HG03139 (cell line): ENCODE results near the gene STARD3.

Experiments used
- ATAC-seq: cut with Tn5 transposase; IDR thresholded peaks from one replicate; pipeline ENCODE4 v1.9.1; 2021; ENCODE audit not compliant: unreplicated experiment

The STARD3 gene

DNA sequence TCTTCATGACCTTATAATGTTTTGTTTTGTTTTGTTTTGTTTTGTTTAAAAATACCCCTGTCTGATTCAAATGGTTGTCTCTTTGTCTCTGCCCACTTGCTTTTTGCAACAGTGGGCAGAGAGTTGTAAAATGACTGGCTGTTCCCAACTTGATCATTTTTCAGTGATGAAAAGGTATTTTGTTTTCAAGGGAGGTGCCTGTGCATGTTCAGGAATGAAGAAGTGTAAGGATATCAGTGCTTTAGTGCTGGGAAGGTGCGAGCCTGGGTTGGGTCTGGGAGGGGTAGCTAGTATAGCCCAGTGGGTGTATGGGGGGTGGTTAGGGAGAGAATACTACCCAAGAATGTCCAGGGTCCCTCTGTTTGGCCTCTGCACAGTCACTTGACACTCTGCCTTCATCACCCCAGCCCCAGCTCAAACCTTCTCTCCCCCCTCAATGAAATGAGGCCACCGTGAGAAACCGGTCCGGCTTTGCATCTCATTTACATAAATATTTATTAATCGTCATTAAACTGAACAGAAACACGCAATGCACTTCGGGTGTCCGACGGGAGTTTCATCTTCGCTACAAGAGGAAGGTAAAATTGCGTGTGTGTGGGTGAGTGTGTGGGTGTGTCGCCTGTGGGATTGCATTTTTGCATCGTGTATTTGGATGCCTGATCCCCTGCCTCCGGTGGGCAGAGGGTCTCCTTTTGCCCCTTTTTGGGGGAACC is 33.5 kb upstream of the STARD3 start:
- no peak for ATAC-seq

DNA sequence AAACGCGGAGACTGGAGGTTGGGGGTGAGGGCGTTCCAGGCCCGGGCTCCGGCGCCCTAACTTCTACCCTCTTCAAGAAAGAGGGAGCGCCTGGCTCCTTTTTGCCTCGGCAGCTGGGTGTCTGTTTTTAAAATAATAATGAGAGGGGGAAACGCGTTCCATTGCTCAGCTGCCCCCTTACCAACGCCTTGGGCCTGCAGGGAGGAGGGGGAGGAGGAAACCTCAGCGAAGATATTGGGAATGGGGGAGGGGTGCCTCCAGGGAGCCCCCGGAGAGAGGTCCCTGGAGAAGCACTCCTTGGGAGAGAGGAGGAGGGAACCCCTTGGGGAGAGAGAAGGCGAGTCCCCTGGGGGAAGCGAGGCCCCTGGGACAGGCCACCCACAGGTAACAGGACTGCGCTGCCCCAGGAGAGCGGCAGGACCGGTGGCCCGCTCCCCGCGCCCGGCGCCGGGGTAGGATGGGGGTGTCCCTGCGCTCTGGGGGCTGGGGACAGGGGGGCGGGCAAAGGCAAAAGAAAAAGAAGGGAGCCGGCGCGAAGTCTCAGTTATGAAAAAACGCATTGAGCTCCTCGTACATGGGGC is 31.9 kb upstream of the STARD3 start:
- ATAC-seq, result no peak

DNA sequence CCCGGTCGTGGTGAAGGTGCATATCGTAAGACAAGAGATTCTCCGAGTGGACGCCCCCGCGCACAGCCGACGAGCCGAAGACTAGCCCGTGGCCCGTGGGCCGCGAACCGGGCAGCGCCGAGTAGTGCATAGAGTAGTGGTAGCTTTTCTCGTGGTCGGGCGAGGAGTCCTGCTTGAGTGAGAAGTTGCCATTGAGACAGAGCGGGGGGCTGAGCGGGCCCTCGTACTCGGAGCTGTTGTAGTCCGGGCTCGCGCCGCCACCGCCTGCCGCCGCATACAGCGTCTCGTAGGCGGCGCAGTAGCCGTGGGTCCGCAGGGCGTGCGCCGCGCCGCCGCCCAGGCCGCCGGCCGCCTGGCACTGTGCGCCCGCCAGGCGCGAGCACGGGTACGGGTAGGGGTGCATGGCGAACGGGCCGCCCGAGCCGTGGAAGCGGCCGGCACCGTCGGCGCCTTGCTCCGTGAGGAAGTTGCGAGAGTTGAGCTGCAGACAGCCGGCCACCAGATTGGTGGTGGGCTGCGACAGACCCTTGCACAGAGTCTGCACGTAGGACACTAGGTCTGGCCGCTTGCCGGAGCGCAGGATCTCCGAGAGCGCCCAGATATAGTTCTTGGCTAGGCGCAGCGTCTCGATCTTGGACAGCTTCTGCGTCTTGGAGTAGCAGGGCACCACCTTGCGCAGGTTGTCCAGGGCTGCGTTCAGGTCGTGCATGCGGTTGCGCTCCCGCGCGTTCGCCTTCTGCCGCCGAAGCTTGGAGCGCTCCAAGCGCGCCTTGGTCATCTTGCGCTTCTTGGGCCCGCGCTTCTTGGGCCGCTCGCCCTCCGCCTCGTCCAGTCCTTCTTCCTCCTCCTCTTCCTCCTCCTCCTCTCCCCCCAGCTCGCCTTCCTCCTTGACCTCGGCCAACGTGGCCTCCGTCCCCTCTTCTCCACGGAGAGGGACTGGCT is 31.2 kb upstream of the STARD3 start:
- ATAC-seq, result no peak

DNA sequence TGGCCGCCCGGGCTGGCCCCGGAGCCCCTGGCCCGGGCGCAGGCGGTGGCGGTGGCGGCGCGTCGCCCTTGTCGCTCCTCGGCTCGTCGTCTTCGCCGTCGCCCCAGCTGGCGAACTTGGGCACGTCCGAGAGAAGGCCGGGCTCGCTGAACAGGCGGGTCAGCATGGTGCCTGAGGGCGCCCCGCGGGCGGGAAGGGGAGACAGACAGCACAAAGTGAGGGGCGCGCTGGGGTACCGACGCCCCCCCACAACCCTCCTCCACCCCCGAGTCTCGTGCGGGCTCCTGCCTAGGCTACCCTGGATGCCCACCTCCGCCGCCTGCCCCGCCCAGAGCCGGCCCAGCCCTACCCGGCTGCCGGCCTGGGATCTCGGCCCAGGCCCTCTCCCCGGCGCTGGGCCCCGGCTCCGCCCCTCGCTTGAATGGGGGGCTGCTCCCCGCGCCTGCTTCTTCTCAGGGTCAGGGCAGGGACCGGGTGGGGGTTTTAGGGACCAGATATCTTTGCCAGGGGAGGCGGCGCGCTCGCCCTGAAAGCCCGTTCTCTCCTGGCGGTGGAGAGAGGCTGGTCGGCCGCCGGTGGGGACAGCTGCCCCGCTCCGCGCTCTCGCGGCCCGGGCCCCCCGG is 30.4 kb upstream of the STARD3 start:
- no peak for ATAC-seq

DNA sequence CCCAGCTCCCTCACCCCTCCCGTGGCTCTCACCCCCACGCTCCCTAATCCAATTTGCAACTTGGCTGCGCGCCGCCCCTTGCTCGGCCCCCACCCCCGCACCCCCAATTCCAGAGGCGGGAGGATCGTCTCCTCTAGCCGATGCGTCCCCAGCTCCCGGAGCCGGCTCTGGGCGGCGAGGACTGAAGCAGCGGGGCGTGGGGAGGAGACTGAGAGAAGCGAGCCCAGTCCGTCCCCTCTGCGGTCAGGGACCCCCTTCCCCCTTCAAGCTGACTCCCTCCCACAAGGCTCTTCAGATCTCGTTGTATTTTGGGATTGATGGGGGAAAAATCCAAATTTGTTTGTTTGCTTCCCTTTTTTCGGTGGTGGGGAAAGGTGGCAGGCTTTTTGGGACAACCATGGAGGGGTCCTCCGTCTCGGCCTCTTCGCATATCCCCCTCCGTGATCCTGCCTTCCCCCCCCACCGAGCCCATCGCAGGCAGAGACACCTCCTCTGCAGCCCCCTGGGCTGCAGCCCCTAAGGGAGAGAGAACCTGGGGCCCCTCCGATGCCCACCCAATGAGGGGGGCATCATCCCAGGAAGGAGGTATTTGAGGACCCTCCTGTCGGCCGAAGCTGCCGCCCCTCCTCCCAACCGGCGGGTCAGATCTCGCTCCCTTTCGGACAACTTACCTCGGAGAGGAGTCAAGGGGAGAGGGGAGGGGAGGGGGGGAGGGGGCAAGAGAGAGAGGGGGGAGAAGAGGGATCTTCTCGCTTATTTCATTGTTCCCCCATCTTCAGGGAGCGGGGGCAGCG is 29.7 kb upstream of the STARD3 start:
- no peak for ATAC-seq

DNA sequence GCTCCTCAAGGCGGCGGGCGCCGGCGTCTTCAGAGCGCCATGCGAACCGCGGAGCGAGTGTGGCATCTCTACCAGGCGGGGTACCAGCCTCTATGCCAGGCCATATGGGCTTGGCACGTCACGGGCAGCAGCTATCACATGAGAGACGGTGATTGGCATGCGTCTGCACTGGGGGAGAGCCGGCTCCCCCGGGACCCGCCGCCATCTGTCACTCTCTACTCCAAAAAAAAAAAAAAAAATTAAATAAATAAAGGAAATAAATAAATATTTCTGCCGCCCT is 29.2 kb upstream of the STARD3 start, which contains the start of gene NEUROD2:
Gene NEUROD2 (minus strand): TSS at position 70 of the 280 bp plus-strand sequence. CDS start 1,321 bp downstream, outside the sequence.
- no peak for ATAC-seq

DNA sequence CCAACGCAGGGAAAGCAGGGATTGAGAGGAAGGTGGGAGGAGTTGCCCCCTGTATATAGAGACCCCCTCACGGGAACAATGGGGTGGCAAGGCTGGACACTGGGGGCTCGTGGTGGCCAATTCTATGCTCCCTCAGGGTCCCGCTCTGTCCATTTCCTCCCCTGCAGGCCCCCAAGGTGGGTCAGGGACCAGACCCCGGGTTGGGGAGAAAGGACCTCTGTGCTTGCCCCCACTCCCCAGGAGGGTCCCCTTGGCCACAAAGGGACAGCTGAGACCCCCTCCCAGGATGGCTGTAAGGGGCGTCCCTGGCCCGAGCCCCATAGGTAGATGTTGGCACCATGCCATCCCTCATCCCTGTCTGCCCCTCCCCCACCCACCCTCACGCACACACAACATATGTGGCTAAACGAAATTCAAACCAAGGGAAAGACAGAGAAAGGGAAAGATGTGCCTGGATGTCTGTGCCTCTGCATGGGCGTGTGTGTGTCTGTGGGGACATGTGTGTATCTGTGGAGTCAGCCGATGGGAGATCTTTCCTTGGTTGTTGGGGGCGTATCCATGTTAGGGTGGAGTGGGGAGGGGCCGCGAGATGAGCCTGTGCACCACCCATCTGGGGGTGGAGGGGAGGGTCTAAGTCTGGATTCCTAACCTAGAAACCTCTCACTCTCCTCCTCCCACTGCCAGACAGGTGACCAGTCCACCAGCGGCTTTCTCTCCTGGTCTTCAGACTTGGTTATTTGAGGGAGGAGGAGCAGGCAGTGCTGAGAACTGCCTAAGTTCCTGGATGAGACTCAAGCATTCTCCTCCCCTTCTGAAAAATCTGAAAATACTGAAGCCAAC is 28.6 kb upstream of the STARD3 start:
- no peak for ATAC-seq

DNA sequence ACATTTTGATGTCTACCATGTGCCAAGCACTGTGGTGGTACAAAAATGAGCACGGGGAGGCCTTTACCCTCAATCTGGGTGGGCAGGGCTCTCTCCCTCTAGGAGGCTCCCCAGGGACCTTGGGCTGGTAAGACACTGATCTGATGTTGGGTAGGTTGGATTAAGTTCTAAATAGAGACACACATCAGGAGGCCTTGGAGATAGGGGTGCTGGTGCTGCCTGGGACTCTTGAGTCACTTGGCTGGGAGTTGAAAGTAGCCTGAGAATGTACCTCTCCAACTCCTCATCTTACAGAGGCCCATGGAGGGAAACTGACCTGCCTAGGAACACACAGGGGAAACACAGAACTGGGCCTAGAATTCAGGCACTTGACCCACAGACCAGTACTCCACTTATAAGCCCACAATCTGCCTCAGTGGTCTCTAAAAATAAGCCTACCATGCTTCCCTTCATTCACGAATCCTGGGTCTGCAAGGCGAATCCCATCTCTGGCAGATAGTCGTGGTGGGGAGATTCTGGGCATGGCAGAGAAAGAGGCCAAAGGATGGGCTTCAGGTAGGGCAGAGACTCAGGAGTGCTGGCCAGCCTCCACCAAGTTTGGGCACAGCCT is 27.4 kb upstream of the STARD3 start:
- ATAC-seq, result no peak

DNA sequence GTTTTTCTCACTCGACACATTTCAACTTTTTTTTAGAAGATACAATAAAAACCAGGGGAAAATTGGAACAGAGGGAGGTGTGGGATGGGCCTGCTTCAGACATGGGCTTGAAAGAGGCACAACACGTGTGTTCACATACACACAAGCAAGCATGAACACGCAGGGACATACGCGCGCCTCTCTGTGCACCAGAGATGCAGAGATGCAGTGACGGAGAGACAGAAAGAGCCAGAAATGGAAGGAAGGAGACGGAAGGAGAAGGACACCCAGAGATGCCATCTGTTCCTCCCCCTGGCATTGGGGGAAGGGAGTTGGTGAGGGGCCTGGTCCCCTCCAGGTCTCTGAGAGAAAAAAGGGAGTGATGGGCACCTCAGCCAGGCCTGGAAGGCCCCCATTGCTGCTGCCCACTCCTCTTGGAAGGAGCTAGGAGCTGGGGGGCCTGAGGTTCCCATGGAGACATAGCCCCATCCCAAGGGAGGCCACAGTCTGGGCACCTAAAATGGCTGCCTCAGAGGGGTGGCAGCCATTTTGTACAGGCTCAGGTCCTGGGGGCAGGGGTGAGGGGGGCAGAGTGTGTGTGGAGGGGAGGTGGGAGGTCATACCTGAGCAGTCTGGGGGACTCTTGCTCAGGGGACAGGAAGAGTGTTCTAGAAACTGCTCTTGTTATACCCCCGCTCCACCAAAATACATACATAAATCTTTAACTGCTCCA is 25.4 kb upstream of the STARD3 start:
- ATAC-seq, result no peak

DNA sequence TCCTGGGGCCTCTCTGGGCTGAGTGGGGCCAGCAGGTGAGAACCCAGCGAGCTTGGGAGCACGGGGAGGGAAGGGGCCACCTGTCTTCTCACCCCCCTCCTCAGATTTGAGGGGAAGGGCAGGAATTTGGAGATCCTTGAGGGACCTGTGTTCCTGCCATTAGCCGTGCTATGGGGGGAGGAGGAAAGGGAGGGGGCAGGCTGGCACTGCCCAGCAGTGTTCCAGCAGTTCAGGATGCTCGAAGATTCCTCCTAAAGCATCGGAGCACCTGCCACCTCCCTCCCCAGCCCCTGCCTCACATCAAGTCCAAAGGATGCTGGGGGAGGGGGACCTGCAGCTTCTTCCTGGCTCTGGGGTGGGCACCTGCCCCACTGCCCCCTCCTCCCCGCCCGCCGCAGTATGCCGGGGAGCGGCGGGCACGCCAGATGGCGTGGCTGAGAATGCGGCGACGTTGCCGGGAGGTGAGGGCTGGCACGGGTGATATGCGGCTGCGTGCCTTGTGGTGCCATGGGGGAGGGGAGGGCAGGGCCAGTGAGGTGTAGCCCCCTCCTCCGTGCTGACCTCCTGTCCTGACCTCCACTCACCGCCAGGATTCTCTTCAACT is 24.6 kb upstream of the STARD3 start:
- no peak for ATAC-seq

DNA sequence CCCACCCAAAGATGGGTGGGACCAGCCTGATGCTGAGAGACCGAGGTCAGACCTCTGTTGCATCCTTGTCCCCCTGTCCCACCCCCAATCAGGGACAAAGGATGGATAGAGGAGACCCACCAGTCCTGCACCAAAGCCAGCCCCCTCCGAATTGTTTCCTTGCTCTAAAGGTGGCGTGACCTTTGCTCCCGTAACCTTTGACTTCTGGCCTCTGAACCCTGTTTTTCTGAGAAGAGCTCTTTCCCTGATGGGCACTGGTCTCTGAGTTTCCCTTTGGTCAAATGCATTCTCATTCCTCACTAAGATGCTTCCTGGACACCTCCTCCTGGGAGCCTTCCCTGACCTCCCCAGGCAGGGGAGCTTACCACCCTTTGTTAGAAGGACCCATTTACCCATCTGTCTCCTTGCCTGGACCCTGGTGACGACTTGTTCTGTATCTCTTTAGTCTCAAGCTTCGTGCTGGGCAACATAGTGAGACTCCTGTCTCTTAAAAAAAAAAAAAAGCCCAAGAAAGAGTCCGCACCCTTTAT is 23.9 kb upstream of the STARD3 start:
- ATAC-seq, result no peak

DNA sequence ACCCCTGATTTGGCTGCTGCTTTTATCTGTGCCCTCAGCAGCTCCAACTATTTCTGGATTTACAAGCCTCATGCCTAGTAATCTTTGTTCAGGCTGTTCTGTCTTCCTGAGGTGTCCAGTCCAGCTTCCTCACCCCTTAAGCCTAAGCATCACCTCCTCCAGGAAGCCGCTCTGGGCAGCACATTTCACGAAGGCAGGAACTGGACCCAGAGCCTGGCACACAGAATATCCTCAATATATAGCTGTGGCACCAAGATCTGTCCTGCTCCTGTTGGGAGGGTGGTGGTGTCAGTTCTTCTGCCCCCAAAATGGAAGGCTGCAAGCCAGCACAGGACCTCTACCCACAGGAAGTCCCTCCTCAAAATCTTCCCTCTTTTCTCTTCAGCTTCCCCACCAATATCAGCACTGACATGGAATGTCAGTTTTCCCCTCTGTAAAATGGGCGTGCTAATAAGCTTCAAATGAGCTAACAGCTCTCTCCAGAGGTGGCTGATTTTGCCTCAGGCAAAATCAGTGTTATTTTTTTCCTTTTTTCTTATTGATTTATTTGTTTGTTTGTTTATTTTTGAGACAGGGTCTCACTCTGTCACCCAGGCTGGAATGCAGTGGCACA is 22.3 kb upstream of the STARD3 start:
- no peak for ATAC-seq

DNA sequence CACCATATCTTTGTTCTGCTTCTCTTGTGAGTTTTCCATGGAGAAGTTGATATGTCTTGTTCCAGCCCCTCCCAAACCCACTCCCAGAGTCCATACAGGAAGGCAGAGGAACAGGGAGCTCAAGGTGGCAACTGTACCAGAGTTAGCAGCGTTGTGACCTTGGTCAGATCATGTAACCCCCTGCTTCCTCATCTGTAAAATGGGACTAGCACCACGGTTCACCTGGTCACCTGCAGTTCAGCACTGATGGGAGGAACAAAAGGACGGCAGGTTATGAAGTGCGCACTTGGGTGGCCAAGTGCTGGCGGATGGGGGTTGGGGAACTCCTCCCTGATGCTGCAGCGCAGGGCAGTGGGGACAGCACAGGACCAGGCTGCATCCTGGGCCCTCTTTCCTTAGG is 21.5 kb upstream of the STARD3 start:
- ATAC-seq, result no peak

DNA sequence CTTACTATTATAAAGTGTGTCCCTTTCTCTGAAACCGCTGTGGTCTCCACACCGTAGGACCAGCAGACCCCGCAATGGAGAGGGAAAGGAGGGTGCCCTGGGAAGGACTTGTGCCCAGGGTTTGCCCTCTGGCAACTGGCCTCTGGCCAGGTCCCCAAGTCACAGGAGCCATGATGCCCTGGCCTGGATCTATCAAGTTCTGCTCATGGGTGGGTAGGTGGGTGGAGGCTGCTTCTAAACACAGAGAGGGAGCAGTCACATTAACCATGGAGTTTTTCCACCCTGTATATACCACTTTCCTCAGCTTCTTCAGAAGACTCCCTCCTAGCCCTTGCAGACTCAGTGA is 19.9 kb upstream of the STARD3 start:
- ATAC-seq, result no peak

DNA sequence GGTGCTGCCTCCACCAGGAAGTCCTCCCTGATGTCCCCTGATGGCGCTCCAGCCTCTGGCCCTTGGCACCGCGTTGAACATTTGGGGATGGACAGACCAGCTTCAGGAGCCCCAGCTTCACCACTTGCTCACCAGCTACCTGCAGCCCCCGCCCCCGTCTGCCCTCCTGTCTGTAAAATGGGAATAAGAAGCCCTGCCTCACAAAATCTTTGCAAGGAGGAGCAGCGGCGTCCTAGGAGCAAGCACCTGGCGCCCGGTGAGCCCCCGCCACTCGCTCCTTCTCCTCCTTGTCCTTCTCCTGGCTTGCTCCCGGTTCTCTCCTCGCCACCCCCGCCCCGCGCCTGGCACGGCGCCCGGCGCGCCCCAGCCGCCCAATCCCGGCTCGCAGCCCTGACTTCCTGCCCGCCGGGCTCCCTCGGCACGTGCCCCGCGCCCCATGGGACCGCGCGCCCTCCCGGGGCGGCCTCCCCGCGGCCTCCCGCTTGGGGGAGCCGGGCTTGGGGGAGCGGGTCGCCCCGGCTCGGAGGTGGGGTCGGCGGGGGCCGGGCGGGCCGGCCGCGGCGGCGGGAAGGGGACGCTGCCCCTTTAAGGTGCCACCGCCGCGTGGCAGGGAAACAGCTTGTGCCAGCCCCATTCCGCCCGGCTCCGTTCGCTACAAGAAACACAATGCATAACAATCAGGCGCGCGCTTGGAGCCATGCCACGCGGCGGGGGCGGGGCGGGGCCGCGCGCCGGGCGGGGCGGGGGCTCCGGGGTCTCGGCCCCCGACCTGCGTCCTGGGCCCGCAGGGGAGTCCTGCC is 19.3 kb upstream of the STARD3 start:
- no peak for ATAC-seq

DNA sequence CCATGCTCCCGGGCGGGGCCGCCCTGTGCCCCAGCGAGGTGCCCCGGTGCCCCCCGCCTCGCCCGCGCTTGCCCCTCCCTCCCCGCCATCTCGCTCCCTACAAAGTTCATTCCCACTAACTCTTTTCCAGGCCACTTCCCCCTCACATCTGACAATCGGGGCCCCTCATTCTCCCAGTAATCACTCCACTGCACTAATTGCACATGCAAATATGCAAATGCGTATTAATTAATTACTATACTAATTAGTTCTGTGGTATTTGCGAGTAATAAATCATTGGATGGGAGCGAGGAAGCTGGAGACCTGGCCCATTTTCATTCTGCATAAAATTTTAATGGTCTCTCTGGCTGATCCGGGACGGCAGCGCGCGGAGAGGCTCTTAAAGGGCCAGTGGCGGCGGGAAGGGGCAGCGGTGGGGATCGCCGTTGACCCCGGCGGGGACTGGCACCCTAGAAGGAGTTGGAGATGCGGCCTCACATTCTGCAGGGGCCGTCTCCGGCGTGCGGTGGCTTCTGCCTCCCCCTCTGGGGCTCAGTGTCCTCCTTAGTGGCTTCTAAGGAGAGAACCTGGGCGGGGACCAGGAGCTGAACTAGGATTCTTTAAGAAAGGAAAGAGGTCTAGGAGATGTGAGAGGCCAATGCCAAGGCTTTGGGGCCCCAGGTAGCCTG is 18.6 kb upstream of the STARD3 start:
- ATAC-seq, result no peak
